GM21367 (cell line): ENCODE measurements around the gene COL6A1.

Source experiments
- ATAC-seq: cut with Tn5 transposase; IDR thresholded peaks from one replicate; pipeline ENCODE4 v1.9.1; 2021; ENCODE audit not compliant: unreplicated experiment

Gene COL6A1

GRCh38 chr21:46023555-46023954 lies 42.0 kb downstream of the COL6A1 start:
- ATAC-seq: no peak

- no peak for ATAC-seq
These were observed 42.6 kb downstream of the COL6A1 start for GRCh38 chr21:46024141-46024540.

- ATAC-seq: no peak
These were observed 43.7 kb downstream of the COL6A1 start for GRCh38 chr21:46025113-46025770.

GRCh38 chr21:46027851-46028493 lies 46.4 kb downstream of the COL6A1 start:
- ATAC-seq: no peak

- no peak for ATAC-seq
These were observed 47.1 kb downstream of the COL6A1 start for GRCh38 chr21:46028573-46029091.

GRCh38 chr21:46029186-46029924 lies 47.8 kb downstream of the COL6A1 start:
- no peak for ATAC-seq

GRCh38 chr21:46031484-46031883 lies 49.9 kb downstream of the COL6A1 start:
- no peak for ATAC-seq

GRCh38 chr21:46032100-46032499 lies 50.5 kb downstream of the COL6A1 start:
- ATAC-seq: no peak

GRCh38 chr21:46033410-46034400 lies 52.1 kb downstream of the COL6A1 start:
- ATAC-seq: no peak

GRCh38 chr21:46035809-46036695 lies 54.5 kb downstream of the COL6A1 start:
- no peak for ATAC-seq

- no peak for ATAC-seq
These were observed 55.2 kb downstream of the COL6A1 start for GRCh38 chr21:46036696-46037330.

GRCh38 chr21:46037331-46038325 lies 56.1 kb downstream of the COL6A1 start:
- no peak for ATAC-seq

- ATAC-seq: no peak
These were observed 56.8 kb downstream of the COL6A1 start for GRCh38 chr21:46038341-46038829.

- no peak for ATAC-seq
These were observed 57.4 kb downstream of the COL6A1 start for GRCh38 chr21:46038871-46039397.

GRCh38 chr21:46039891-46040660 lies 58.5 kb downstream of the COL6A1 start:
- ATAC-seq: no peak

GRCh38 chr21:46040707-46041106 lies 59.1 kb downstream of the COL6A1 start:
- no peak for ATAC-seq

GRCh38 chr21:46041183-46041582 lies 59.6 kb downstream of the COL6A1 start:
- no peak for ATAC-seq
